EH (cell line): Measurements from ENCODE around the gene CIDEB.
"Not testable (repeated sequence)": the region's sequence is repeated elsewhere in the genome, so short reads cannot be mapped to it uniquely, and the experiment has no call there.

Experiments
- DNase-seq: peaks from one replicate; pipeline ENCODE4 v3.0.0-alpha.2; 2015; ENCODE audit warnings: low read depth

CIDEB gene, protein sequence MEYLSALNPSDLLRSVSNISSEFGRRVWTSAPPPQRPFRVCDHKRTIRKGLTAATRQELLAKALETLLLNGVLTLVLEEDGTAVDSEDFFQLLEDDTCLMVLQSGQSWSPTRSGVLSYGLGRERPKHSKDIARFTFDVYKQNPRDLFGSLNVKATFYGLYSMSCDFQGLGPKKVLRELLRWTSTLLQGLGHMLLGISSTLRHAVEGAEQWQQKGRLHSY

DNA sequence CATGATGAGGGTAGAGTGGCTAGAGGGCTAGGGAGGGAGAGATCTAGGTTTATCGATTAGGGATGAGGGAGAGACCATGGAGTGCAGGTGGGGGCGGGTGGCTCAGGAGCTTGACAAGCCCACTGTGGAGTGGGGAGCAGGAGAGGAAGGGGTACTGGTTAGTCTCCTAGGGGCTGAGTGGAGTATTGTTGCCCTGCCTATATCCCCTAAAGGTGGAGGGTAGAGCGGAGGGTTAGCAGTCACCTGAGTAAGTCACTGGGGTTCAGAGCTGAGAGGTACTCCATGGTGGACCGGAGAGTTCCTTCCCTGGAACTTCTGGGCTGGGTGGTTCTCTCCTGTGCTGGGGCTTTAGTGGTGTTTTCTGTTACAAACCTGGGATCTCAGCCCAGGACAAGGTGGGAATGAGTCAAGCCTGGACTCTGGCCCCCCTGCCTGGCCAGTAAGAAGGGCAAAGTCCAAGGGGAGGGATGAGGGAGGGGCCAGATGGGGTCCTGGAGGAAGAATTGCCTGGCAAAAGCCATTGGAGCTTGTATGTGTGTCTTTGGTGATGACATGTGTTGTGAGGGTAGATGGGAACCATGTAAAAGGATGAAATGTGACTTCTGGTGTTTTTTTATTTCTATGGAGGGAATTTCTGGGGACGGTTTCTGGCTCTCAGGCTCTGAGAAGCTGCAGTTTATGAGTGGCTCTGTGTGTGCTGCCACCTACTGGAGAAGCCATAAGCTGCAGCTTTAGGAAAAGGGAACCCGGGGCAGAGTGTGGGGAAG lies at the start of gene CIDEB:
Gene CIDEB (minus strand): TSS at position 403 of the 767 bp plus-strand sequence. CDS start 119 bp downstream, at position 284.
- DNase-seq = peak; percentile 67

DNA sequence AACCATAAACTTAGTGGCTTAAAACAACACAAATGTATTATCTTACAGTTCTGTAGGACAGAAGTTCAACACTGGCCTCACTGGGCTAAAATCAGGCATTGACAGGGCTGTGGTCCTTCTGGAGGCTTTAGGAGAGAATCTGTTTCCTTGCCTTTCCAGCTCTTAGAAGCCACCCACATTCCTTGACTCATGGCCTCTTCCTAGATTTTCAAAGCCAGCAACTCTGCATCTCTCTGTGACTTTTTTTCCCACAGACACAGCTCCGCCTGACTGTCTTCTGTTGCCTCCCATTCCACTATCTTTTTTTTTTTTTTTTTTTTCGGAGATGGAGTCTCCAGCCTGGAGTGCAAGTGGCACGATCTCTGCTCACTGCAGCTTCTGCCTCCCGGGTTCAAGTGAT lies 48.4 kb upstream of the CIDEB start:
- DNase-seq = no peak

DNA sequence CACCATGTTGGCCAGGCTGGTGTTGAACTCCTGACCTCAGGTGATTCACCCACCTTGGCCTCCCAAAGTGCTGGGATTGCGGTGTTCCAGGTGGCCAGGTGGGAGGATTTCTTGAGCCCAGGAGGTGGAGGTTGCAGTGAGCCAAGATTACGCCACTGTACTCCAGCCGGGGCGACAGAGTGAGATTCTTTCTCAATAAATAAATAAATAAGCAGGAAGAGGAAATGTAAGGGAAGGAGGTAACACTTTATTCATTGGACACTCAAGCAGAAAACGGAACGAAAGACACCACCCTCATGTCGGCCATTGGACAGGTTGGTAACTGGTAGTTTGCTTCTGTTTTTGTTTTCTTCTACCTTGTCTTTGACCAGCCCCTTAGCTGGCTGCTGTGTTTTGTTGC lies 47.2 kb upstream of the CIDEB start:
- DNase-seq = no peak

DNA sequence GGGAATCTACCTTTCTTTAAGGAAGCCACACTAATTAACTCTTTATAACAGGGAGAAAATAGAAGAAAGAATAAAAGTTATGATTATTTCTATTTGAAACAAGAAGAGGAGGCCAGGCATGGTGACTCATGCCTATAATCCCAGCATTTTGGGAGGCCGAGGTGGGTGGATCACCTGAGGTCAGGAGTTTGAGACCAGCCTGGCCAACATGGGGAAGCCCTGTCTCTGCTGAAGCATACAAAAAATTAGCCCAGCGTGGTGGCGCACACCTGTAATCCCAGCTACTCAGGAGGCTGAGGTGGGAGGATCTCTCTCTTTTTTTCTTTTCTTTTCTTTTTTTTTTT lies 46.7 kb upstream of the CIDEB start:
- DNase-seq = not testable (repeated sequence)

DNA sequence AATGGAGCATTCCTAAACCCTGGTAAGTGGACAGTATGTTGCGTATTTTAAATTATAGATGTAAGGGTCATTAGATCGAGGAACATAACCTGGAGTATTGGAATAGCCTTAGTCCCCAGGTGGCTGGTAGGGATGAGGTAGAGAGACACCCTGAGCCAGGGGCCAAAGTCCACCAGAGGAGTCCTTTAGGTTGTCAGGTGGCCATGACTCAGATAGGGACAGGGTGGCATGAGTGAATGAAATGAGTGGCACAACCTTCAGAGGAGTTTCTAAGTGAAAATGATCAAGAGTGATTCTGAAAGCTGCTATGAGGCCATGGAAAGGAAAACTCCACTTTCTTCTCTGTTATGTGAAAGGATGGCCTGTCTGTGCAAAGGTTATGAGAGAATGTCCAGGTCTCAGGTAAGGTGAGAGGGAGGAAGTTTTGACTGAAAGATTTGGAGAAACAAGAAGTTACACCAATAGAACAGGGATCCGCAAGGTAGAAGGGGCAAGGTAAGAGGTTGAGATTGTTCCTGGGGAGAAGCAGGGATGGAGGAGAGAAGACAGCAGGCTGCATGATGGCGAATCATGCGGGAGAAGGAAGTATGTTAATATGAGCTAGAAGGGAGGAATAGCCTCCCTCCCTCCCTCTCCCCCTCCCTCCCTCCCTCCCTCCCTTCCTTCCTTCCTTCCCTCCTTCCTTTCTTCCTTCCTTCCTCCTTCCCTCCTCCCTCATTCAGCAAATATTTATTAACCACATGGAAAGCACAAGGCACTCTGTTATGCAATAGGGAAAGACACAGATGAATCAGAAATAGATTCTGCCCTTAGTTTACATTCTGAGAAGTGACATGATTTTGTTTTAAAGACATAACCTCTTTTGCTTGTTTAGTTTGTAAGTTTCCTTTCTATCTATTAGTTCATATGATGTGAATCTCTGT lies 46.0 kb upstream of the CIDEB start:
- peak; percentile 70 for DNase-seq

DNA sequence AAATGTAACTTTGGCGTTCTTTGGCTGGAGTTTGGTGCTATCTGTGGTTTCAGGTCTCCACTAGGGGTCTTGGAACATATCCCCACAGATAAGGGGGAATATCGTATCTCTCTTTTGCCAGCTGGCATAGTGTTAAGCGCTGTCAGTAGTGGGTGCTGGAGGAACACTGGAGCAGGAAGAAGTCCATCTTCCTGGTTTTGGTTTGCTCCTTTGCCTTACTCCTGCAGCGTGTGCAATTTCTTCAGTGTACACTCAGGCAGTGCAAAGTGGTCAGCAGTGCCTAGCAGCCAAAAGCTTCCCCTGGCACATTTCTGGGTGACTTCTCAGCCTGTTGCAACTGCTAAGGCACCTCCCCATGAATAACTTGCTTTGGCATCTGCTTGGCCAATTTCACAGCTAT lies 43.7 kb upstream of the CIDEB start:
- DNase-seq = peak; percentile 58

DNA sequence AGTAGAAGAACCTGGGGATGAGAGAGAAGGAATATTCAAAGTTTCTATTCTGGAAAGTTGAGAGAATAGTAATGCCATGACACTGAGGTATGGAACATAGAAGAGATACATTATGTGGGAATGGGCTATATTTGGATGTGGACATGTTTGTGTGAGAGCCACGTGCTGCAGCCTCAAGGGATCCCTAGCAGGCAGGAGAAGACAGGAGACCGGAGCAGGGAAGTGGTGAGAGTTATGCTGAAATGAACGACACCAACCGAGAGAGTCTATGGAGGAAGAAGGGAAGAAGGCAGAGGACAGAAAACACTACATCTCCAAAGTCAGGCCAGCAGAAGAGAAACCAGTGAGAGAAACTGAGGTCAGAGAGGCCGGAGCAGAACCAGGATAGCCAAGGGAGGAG lies 42.0 kb upstream of the CIDEB start:
- no peak for DNase-seq

DNA sequence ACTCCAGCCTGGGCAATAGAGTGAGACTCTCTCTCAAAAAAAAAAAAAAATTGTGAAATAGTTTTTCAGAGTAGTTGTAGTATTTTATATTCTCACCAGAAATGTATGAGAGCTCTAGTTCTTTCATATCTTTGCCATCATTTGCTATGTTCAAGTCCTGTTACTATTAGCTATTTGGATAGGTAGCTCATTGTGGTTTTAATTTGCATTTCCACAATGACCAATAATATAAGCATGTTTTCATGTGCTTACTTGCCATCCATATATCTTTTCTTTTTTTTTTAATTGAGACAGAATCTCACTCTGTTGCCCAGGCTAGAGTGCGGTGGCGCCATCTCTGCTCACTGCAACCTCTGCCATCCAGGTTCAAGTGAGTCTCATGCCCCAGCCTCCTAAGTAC lies 40.4 kb upstream of the CIDEB start:
- no peak for DNase-seq

DNA sequence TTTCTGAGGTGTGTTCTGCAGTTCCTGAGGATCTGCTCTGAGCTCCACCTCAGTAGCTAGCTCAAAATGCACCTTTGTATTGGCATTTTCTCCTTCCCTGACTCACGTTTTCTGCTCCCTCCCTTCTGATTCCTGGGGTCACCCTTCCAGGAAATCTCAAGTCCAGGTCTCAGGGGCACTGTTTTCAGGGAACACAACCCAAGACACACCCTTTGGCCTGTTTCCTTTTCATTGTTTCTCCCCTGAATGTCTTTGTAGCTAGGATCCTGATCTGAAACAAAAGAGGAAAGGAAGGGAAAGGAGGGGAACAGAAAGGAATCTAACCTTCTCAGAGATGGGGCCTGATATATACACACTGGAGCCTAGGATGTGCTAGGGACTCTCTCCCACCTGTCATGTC lies 39.4 kb upstream of the CIDEB start:
- no peak for DNase-seq

DNA sequence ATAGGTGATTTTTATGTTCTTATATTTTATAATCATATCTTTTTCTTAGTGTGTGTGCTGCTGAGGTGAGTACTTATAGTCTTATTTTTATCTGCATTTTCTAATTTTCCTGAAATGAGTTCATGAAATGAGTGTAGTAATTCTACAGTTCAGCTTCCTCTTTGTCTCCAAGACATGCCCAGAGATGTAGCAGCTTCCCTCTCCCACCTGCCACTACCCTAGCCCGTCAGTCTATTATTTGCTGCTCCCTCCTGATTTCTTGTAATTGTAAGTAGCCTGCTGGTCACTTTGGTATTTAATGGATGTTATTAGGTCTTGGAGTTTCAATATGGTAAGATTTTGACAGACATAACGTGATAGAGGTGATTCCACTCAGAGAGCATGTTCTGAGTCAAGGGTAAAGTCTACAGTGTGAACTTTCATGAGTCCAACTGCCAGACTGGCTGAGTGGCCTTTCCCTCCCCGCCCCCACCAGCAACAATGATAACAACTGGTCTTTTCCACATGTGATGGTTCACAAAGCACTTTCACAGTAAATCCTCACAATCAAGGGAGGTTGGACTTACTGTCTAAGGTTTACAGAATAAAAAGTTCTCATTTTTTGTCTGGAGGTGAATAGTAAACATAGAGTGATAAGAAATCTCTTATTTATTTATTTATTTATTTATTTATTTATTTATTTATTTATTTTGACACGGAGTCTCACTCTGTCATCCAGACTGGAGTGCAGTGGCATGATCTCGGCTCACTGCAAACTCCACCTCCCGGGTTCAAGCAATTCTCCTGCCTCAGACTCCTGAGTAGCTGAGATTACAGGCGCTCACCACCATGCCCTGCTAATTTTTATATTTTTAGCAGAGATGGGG lies 36.3 kb upstream of the CIDEB start:
- no peak for DNase-seq

DNA sequence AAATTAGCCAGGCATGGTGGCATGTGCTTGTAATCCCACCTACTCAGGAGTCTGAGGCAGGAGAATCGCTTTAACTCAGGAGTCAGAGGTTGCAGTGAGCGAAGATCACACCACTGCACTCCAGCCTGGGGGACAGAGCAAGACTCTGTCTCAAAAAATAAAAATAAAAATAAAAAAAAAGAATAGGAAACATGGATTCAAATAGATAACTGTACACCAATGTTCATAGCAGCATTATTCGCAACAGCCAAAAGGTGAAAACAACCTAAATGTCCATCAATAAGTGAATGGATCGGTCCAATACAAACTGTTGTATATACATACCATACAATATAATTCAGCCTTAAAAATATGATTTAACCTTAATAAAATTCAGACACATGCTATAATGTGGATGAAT lies 35.1 kb upstream of the CIDEB start:
- DNase-seq = no peak

DNA sequence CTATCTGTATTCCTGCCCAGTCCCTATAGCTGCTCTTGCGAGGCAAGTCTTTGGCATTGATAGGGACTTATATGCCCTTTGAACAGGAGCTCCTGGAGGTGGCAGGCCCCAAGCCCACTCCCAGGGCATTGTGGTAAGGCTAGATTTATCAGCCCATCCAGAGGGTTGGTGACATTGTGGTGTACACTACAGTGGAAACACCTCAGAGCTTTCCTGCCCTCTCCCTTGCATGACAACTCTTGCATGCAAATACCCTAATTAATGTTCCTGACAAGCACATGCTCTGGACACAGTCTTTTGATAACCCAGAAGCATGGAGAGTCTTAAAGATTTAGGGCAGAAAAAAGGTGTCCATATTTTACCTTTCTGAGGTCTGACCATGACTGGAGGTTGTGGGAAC lies 32.8 kb upstream of the CIDEB start:
- no peak for DNase-seq

DNA sequence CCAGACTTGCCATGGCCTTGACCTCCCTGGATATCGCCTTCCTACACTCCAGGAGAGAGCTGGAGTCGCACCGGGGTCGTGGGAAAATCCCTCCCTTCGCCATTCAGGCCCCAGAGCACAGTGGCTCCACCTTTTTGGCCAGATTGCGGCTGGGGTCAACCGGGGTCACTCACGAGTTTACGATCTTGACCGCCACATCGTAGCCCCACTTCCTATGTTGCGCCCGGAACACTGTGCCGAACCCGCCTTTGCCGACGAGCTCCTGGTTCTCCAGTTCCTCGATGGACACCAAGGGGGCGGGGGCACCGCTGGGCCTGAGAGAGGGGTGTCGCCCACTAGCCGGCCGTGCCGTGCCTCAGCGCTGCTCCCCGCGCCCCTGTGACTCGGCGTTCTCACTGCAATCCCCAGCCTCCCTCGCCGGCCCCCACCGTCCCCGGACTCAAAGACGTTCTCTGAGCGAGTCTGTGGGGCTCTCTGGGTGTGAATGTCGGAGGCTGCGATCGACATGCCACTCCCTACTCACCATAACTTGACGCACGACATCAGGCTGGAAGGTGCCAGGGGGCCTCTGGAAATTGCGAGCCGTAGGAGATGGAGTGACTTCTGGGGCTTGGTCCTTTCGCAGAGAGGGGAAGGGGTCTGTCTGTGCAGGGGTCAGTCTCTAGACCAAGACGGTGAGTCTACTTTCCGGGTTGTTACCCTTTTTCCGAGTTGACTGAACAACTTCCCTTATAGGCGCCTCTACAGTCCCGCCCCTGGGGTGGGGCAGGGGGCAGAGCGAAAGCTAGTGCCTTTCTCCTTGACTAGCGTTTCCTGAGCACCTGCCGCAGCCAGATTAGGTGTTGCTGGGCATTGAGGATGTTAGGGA lies 31.7 kb upstream of the CIDEB start, which contains the start of gene RIPK3:
Gene RIPK3 (minus strand): TSS at position 708 of the 868 bp plus-strand sequence. CDS start 165 bp downstream, at position 543.
- DNase-seq = no peak

DNA sequence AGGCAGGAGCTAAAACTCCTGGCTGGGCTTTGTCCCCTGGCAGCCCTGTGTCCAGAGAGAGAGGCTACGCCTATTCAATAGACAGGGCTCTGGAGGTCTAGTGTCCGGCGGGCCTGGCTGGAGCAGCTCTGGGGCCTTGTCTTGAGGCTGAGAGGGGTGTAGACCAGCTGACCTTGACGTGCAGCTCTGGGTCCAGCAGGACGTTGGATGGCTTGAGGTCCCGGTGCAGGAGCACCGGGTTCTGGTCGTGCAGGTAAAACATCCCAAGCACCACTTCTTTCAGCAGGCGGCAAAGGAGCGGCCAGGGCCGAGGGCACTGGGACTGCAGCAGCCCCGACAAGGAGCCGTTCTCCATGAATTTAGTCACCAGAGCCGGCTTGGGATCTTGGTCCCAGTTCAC lies 31.1 kb upstream of the CIDEB start:
- no peak for DNase-seq

DNA sequence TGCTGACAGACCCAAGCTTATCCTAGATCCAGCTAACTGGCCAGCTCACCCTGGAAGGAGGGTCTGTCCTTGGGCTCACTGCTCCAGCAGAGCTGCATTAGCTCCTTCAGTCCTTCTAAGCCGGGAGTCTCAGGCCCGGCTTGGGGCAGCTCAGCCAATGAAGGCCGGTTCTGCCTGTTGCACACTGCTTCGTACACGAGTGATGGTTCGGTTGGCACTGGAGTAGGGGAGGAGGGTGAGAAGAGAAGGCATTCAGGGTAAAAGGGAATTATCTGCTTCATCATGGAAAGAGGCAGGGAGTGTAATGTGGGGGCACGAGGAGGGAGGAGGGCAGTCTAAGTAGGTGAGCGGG lies 30.0 kb upstream of the CIDEB start:
- no peak for DNase-seq

DNA sequence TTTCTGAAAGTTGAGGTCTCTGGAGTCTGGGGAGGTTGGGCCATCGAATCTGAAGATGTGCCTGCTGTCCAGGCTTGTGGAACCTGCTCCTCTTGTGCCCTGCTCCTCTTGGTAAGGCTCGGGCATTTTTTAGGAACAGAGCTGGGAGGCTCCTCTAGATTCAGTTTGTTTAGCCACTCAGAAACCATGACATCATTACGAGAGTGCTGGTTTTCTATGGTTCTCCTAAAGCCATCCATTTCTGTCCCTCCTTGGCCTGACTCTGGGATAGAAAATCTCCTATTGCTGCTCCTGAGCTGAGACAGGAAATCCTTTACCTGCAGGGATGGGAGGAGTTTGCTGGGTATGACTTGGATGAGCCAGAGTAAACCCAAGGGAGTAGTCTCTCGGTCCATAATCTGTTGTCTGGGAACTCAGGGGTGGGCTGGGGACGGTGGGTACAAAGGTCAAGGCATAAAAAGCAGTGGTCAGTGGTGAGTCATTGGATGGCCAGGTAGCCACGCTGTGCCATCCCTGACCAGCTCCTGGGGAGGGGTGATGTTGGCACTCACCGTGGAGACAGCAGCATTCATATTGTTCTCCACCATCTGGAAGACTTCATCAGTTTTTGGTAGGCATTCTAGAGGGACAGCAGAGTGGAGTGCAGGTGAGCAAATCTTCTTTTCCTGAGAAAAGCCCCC lies 29.5 kb upstream of the CIDEB start:
- no peak for DNase-seq

DNA sequence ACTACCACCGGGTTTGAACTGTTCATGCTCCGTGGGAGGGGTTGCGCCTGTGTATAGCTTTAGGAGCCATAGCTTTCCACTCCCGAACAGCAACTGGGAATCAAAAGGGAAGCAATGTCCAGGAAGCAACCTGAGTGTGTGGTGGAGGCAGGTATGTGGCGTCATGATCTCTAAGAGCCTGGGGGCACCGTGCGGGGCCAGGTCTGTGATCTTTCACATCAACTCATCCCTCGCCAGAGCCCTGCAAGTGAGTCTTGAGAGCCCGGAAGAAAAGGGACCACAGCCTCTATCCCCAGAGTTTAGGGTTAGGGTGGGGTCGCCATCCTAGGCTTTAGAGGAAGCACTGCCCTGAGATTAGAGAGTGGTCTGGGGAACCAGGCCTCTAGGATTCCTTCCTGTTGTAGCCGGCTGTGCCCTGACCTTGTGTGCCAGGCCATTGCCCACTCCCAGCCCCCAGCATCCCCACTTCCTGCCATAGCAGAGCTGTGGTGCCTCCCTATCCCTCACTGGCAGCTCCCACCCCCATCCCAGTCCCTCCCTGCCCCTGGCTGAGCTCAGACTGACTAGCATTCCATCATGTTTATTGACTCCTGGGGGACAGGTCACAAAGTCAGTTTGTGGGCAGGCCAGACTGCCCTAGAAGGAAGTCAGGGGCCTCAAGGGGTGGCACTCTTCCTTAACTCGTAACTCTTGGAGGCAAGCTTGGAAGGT lies 27.8 kb upstream of the CIDEB start:
- DNase-seq = peak; percentile 54

DNA sequence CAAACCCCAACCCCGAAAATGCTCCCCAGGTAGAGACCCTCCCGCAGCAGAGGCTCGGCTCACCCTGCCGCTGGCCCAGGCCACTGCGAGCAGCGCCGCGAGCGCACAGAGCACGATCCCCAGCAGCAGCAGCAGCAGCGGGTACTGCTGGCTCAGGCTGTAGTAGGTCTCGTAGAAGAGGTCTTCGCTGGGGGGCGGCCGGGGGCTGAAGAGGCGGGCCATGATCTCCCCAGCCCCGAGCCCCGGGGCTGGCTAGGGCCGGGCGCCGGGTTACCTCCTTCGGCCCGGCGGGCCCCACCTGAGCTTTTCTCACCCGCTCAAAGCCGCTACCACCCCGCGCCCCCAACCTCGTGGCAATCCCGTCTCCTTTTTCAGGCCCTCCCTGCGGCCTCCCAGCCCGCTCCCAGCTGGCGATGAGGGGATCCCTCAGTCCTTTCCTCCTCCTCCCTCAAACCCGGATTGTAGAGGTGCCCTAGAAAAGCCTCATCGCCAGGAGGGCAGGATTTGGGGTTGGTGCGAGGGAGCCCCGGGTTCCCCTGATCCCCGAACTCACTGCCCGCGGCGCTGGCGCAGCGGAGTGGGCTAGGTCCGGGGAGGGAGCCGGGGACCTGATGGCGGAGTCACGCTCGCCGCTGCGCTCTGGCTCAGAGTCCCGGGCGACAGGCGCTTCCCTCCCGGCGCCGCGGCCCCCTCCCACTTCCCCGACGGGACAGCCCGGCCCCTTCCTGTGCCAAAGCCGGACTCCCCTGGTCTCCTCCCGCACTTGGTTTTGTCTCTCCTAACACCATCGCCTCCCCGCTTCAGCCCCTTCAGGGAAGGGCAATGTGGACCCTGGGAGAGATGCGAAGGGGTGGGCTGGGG lies 26.9 kb upstream of the CIDEB start, which contains the start of gene ADCY4:
Gene ADCY4 (minus strand): TSS at position 641 of the 861 bp plus-strand sequence. CDS start 419 bp downstream, at position 222.
- no peak for DNase-seq
